Sigmoid colon (tissue), 7 donors: ENCODE measurements around the gene DNASE1. TPM values are rescaled to one million over a fixed set of nuclear protein-coding genes. Genes with fewer than 3 reads are reported as not detected.

Experiments used
- DNase-seq: peaks from one replicate; pipeline ENCODE4 v3.0.0-alpha.2; 2019
- H3K27ac ChIP-seq, 4 donors: fragments of 200-600 bp; sonication (generic); one replicate each; pipeline ENCODE4 v1.5.1; 2016 to 2019; ENCODE audit warnings: mild to moderate bottlenecking in 1 of 4
- H3K27me3 ChIP-seq, 3 donors: fragments of 200-600 bp; sonication (generic); one replicate each; pipeline ENCODE4 v1.5.1; 2019; ENCODE audit warnings: mild to moderate bottlenecking in 1 of 3
- H3K36me3 ChIP-seq, 4 donors: fragments of 200-600 bp; sonication (generic); one replicate each; pipeline ENCODE4 v1.5.1; 2016 to 2019
- H3K4me1 ChIP-seq, 4 donors: fragments of 200-600 bp; sonication (generic); one replicate each; pipeline ENCODE4 v1.5.1; 2017 to 2019
- H3K4me3 ChIP-seq, 4 donors: fragments of 200-600 bp; sonication (generic); one replicate each; pipeline ENCODE4 v1.5.1; 2017 to 2019; ENCODE audit warnings: mild to moderate bottlenecking in 2 of 4, moderate library complexity in 1 of 4
- H3K9me3 ChIP-seq, 4 donors: fragments of 200-600 bp in 3 of 4; sonication (generic) in 3 of 4; one replicate each; pipeline versions ENCODE4 v1.5.1 to v1.6.1; 2013 to 2019
- CTCF ChIP-seq, 4 experiments: fragments of 450-650 bp in 3 of 4; fragments of 200-600 bp in 1 of 4; IDR thresholded peaks; one replicate each; pipeline ENCODE4 v1.5.1; 2016 to 2019; ENCODE audit warnings: antibody characterized with exemption in 4 of 4, mild to moderate bottlenecking in 3 of 4, moderate library complexity in 2 of 4
- EP300 ChIP-seq, 4 donors: sonication (generic); formaldehyde crosslinking; IDR thresholded peaks; one replicate each; pipeline ENCODE4 v1.6.1; 2017; ENCODE audit warnings: antibody characterized with exemption in 4 of 4
- POLR2A ChIP-seq, 2 donors: fragments of 450-650 bp; IDR thresholded peaks; one replicate each; pipeline ENCODE4 v1.6.1; 2016; ENCODE audit warnings: antibody characterized with exemption in 2 of 2, mild to moderate bottlenecking in 2 of 2, moderate library complexity in 2 of 2
- POLR2AphosphoS5 ChIP-seq, 4 donors: sonication (generic); formaldehyde crosslinking; IDR thresholded peaks; one replicate each; pipeline ENCODE4 v1.6.1; 2017; ENCODE audit warnings: antibody characterized with exemption in 4 of 4
- WGBS, 2 donors: extraction: QIAGEN DNeasy Blood & Tissue Kit; methylation state at CpG; one replicate each; pipeline ENCODE4 v1.1.7; 2013; 5-methylcytosine and 5-hydroxymethylcytosine counted together
- intact Hi-C: fragments of 100-400 bp; cut with DNase I; formaldehyde crosslinking; loops from one replicate; pipeline ENCODE4 v1.15.1; 2023
- polyA plus RNA-seq, 3 donors: library from polyadenylated mRNA; stranded (reverse); fragments of 200-250 nt; gene quantifications; one replicate each; pipeline ENCODE4 v1.2.3, GENCODE V29; 2013
- total RNA-seq, 4 donors: library from RNA; depleted of rRNA; stranded (reverse); fragments of >200 nt; gene quantifications; one replicate each; pipeline ENCODE4 v1.1.0, GENCODE V29; 2016
- donor health status: healthy with polysubstance abuse.
- donor health status: Bipolar disorder and iron deficiency.
- donor health status: healthy.

The DNASE1 gene
- total and polyA plus RNA-seq, 7 donors = 1.2 to 22.4 (median 10.7) TPM

GRCh38 chr16:3625331-3625730 is 29.2 kb upstream of the DNASE1 start:
- no peak for TF ChIP-seq POLR2AphosphoS5 (IDR thresholded peaks at IDR 0.05)
- TF ChIP-seq EP300 (IDR thresholded peaks at IDR 0.05) = no peak
- TF ChIP-seq POLR2A (IDR thresholded peaks at IDR 0.05) = no peak
- TF ChIP-seq CTCF (IDR thresholded peaks at IDR 0.05) = no peak
- Histone ChIP-seq H3K4me3 (no peak overlapping the region), H3K27me3 (no peaks in the 10 kb centered on the region), H3K4me1 (no peaks in the 10 kb centered on the region), H3K36me3 (no peaks in the 10 kb centered on the region), H3K27ac (no peak overlapping the region), H3K9me3 (no peaks in the 10 kb centered on the region)
- 87 to 92% methylated on average over 5 of the region's 5 CpGs for WGBS, 2 donors
- DNase-seq = no peak
- intact Hi-C loops = no loop called here

- Histone ChIP-seq H3K4me1 (no peaks in the 10 kb centered on the region), H3K36me3 (no peaks in the 10 kb centered on the region), H3K4me3 (no peak overlapping the region), H3K27me3 (no peaks in the 10 kb centered on the region), H3K9me3 (no peaks in the 10 kb centered on the region), H3K27ac (no peak overlapping the region)
- intact Hi-C loops = no loop called here
- no peak for DNase-seq
- WGBS, 2 donors = 75 to 87% methylated on average over 4 of the region's 4 CpGs
- no peak for TF ChIP-seq POLR2AphosphoS5 (IDR thresholded peaks at IDR 0.05)
- TF ChIP-seq CTCF (IDR thresholded peaks at IDR 0.05) = no peak
- no peak for TF ChIP-seq POLR2A (IDR thresholded peaks at IDR 0.05)
- no peak for TF ChIP-seq EP300 (IDR thresholded peaks at IDR 0.05)
Observed at GRCh38 chr16:3625911-3626732, 28.4 kb upstream of the DNASE1 start.

- H3K4me3 ChIP-seq = no peak overlapping the region
- 38 to 50% methylated on average over 3 of the region's 3 CpGs for WGBS, 2 donors
- no peak for TF ChIP-seq POLR2AphosphoS5 (IDR thresholded peaks at IDR 0.05)
- TF ChIP-seq EP300 (IDR thresholded peaks at IDR 0.05) = no peak
- no peak for TF ChIP-seq POLR2A (IDR thresholded peaks at IDR 0.05)
- no peak for TF ChIP-seq CTCF (IDR thresholded peaks at IDR 0.05)
- H3K27me3 ChIP-seq = no peaks in the 10 kb centered on the region
- peaks cover 0 to 11% (median 0%) of the 10 kb centered on the region in 4 donors for H3K36me3 ChIP-seq
- no peak overlapping the region for H3K27ac ChIP-seq
- peaks cover 0 to 6% (median 2%) of the 10 kb centered on the region in 4 donors for H3K4me1 ChIP-seq
- H3K9me3 ChIP-seq = no peaks in the 10 kb centered on the region
- peak; percentile 28 for DNase-seq
- intact Hi-C loops = no loop called here
Observed at GRCh38 chr16:3637371-3637923, 17.0 kb upstream of the DNASE1 start.

GRCh38 chr16:3638916-3639644 is 15.4 kb upstream of the DNASE1 start:
- 66 to 90% methylated on average over 13 of the region's 13 CpGs for WGBS, 2 donors

More at GRCh38 chr16:3638916-3639644, 15.4 kb upstream of the DNASE1 start:
- DNase-seq = no peak
- intact Hi-C loops = no loop called here
- H3K9me3 ChIP-seq = no peaks in the 10 kb centered on the region
- no peaks in the 10 kb centered on the region for H3K27me3 ChIP-seq
- TF ChIP-seq EP300 (IDR thresholded peaks at IDR 0.05) (no peak), CTCF (IDR thresholded peaks at IDR 0.05) (no peak), POLR2A (IDR thresholded peaks at IDR 0.05) (no peak), POLR2AphosphoS5 (IDR thresholded peaks at IDR 0.05) (no peak)
- H3K27ac ChIP-seq = no peak overlapping the region
- H3K36me3 ChIP-seq = peaks cover 0 to 11% (median 4%) of the 10 kb centered on the region in 4 donors
- peaks cover 0 to 6% (median 2%) of the 10 kb centered on the region in 4 donors for H3K4me1 ChIP-seq
- H3K4me3 ChIP-seq = no peak overlapping the region
